Endothelial cell of umbilical vein (primary cell): ENCODE results near the gene CPNE7. TPM values are rescaled to one million over a fixed set of nuclear protein-coding genes. Genes with fewer than 3 reads are reported as not detected.
"Not testable (repeated sequence)": the region's sequence is repeated elsewhere in the genome, so short reads cannot be mapped to it uniquely, and the experiment has no call there.

ENCODE experiments used
- BruUV-seq: library from RNA; stranded (reverse); fragments of 400-500 nt; replicated peaks from 2 replicates; lab custom pipeline; 2021; lab: Mats Ljungman, UMichigan
- CTCF ChIA-PET: fragments of 300-600, 350-600 bp; sonication (Branson Sonifier 250); formaldehyde crosslinking; loops from one replicate; lab custom pipeline; 2021; ENCODE audit warnings: antibody characterized with exemption, inconsistent platforms; lab: Charles Lee
- POLR2A ChIA-PET: fragments of 300-600, 350-600 bp; sonication (Branson Sonifier 250); formaldehyde crosslinking; loops from one replicate; lab custom pipeline; 2021; ENCODE audit warnings: antibody characterized with exemption, inconsistent platforms; lab: Charles Lee
- DNase-seq: peaks from one replicate; pipeline ENCODE4 v3.0.0-alpha.2; 2011; ENCODE audit warnings: low read depth, low spot score
- FAIRE-seq: peaks from 2 replicates; lab custom pipeline; 2011; peaks lifted over from hg19 to GRCh38; lab: Jason Lieb, UNC
- H2AFZ ChIP-seq: 2 replicates; pipeline ENCODE4 v1.6.0; 2012; ENCODE audit warnings: low read depth, low read length, control low read depth, inconsistent platforms
- H3K27ac ChIP-seq: 2 replicates; pipeline ENCODE4 v1.5.1; 2011; ENCODE audit warnings: low read depth, mild to moderate bottlenecking, control low read depth, low read length, moderate library complexity; ENCODE audit not compliant: insufficient read depth
- H3K27me3 ChIP-seq, 2 experiments: 2 replicates each; pipeline versions ENCODE4 v1.6.0 to v1.6.1; 2011; ENCODE audit warnings: low read length in 2 of 2, mixed read lengths in 1 of 2; ENCODE audit not compliant: control insufficient read depth in 2 of 2, insufficient read depth in 2 of 2
- H3K36me3 ChIP-seq, 2 experiments: 2 replicates in 1 of 2; 3 replicates in 1 of 2; pipeline ENCODE4 v1.5.1; 2011; ENCODE audit warnings: low read length in 2 of 2, mild to moderate bottlenecking in 1 of 2, moderate library complexity in 1 of 2; ENCODE audit not compliant: control insufficient read depth in 2 of 2, insufficient read depth in 2 of 2; ENCODE audit errors: extremely low read depth in 1 of 2
- H3K4me1 ChIP-seq: 3 replicates; pipeline ENCODE4 v1.5.1; 2011; ENCODE audit warnings: mild to moderate bottlenecking, low read length; ENCODE audit not compliant: control insufficient read depth, insufficient read depth; ENCODE audit errors: extremely low read depth
- H3K4me2 ChIP-seq: 2 replicates; pipeline ENCODE4 v1.6.1; 2011; ENCODE audit warnings: low read length, control low read depth, mixed read lengths; ENCODE audit not compliant: insufficient read depth
- H3K4me3 ChIP-seq, 3 experiments: fragments of 200-600 bp in 1 of 3; sonication (generic), shearing (Covaris generic) in 1 of 3; replicated peaks in 1 of 3; 2 replicates each; pipeline ENCODE4 v1.5.1; 2011 to 2016; ENCODE audit warnings: control low read depth in 3 of 3, low read length in 3 of 3, mild to moderate bottlenecking in 2 of 3, inconsistent platforms in 1 of 3, low read depth in 1 of 3, moderate library complexity in 1 of 3; ENCODE audit not compliant: insufficient read depth in 1 of 3
- H3K79me2 ChIP-seq: 2 replicates; pipeline ENCODE4 v1.6.0; 2012; ENCODE audit warnings: low read length, inconsistent platforms; ENCODE audit not compliant: control insufficient read depth, insufficient read depth
- H3K9ac ChIP-seq: replicated peaks from 2 replicates; pipeline ENCODE3; 2011; ENCODE audit warnings: low read length, control low read depth; ENCODE audit not compliant: insufficient read depth; ENCODE audit errors: extremely low read depth
- H3K9me1 ChIP-seq: replicated peaks from 3 replicates; pipeline ENCODE4 v1.6.0; 2011; ENCODE audit warnings: mild to moderate bottlenecking, low read length; ENCODE audit not compliant: control insufficient read depth, insufficient read depth; ENCODE audit errors: extremely low read depth
- H3K9me3 ChIP-seq: replicated peaks from 2 replicates; pipeline ENCODE4 v1.5.1; 2012; ENCODE audit warnings: low read length, inconsistent platforms; ENCODE audit not compliant: control insufficient read depth, insufficient read depth
- H4K20me1 ChIP-seq: replicated peaks from 2 replicates; pipeline ENCODE3; 2011; ENCODE audit warnings: mild to moderate bottlenecking, low read length; ENCODE audit not compliant: control insufficient read depth, insufficient read depth; ENCODE audit errors: extremely low read depth
- EZH2 ChIP-seq: IDR thresholded peaks from 2 replicates; pipeline ENCODE4 v1.6.1; 2012; ENCODE audit warnings: borderline replicate concordance, low read depth, mild to moderate bottlenecking, moderate library complexity, low read length, inconsistent platforms; ENCODE audit not compliant: severe bottlenecking
- FOS ChIP-seq: IDR thresholded peaks from 2 replicates; pipeline ENCODE4 v1.6.1; 2011; ENCODE audit warnings: mild to moderate bottlenecking, low read length, moderate library complexity, borderline replicate concordance; ENCODE audit not compliant: insufficient read depth
- MYC ChIP-seq: IDR thresholded peaks from one replicate; pipeline ENCODE4 v1.6.1; 2011; ENCODE audit warnings: mild to moderate bottlenecking, low read depth, low read length
- dilution Hi-C: fragments of 300-500 bp; cut with MboI; formaldehyde crosslinking; loops from one replicate; pipeline ENCODE4 v1.15.0; 2019; ENCODE audit warnings: low sequenced_read_pairs; ENCODE audit not compliant: extremely low pct_ligation_motif_present
- intact Hi-C: fragments of 100-400 bp; cut with micrococcal nuclease; formaldehyde crosslinking; loops from one replicate; pipeline ENCODE4 v1.10.0; 2022
- polyA plus RNA-seq, 4 experiments: library from polyadenylated mRNA; depleted of rRNA in 3 of 4; stranded (reverse) in 3 of 4; unstranded in 1 of 4; fragments of >200 nt; gene quantifications; 2 replicates each; pipeline versions ENCODE4 v1.2.1 to v1.2.3, GENCODE V29; 2011 to 2012; ENCODE audit warnings: missing spikeins in 1 of 4
- total RNA-seq: library from RNA; stranded (reverse); gene quantifications from 2 replicates; pipeline ENCODE4 v1.2.3, GENCODE V29; 2021

Gene CPNE7
- total and polyA plus RNA-seq, 2 donors (not counting 3 experiments of a cell fraction or from before 2014, with no cell fraction given) = 2.0 to 5.9 TPM

DNA sequence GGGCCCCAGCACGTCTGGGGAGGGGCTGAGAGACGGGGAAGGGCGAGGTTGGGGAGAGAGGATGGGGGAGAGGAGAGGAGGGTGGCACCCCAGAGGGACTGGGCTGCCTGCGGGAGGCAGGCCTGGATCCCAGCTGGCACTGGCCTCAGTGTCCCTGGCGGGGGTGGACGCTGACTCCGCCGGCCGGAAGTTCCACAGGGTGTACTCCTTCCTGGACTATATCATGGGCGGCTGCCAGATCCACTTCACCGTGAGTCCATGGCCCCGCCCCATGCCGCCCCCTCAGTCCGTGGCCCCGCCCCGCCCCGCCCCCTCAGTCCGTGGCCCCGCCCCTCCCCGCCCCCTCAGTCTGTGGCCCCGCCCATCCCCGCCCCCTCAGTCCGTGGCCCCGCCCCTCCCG lies 11.3 kb downstream of the CPNE7 start:
- intact Hi-C loops = no loop called here
- POLR2A ChIA-PET = no interaction called here
- BruUV-seq = no TSS peak

DNA sequence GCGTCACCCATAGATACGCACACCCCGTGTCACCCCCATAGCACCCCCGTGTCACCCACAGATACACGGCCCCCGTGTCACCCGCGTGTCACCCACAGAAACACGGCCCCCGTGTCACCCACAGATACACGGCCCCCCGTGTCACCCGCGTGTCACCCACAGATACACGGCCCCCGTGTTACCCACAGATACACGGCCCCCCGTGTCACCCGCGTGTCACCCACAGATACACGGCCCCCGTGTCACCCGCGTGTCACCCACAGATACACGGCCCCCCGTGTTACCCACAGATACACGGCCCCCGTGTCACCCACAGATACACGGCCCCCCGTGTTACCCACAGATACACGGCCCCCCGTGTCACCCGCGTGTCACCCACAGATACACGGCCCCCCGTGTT lies 12.1 kb downstream of the CPNE7 start:
- POLR2A ChIA-PET, H3K27ac ChIP-seq, H4K20me1 ChIP-seq, DNase-seq, H3K79me2 ChIP-seq, CTCF ChIA-PET, H3K9me3 ChIP-seq, H3K4me1 ChIP-seq, FAIRE-seq, H2AFZ ChIP-seq, dilution Hi-C loops, H3K36me3 ChIP-seq, H3K9me1 ChIP-seq, H3K9ac ChIP-seq, H3K4me3 ChIP-seq, H3K4me2 ChIP-seq, intact Hi-C loops, BruUV-seq, H3K27me3 ChIP-seq: not testable (repeated sequence)

More for the DNA sequence above, 11.3 kb downstream of the CPNE7 start:
- Histone ChIP-seq H3K36me3 (no peaks in the 10 kb centered on the region), H3K9me3 (no peaks in the 10 kb centered on the region), H4K20me1 (no peaks in the 10 kb centered on the region), H3K27ac (no peak overlapping the region), H3K79me2 (no peaks in the 10 kb centered on the region), H3K4me3 (no peak overlapping the region), H3K9me1 (no peaks in the 10 kb centered on the region), H3K27me3 (no peaks in the 10 kb centered on the region), H3K4me2 (no peak overlapping the region), H2AFZ (no peak overlapping the region), H3K4me1 (peaks cover 10% of the 10 kb centered on the region), H3K9ac (no peak overlapping the region)
- CTCF ChIA-PET = no interaction called here
- TF ChIP-seq MYC = no peak
- TF ChIP-seq FOS = no peak
- no peak for TF ChIP-seq EZH2
- dilution Hi-C loops = no loop called here
- FAIRE-seq = no peak
- DNase-seq = no peak
